GM19397 (cell line): Measurements from ENCODE around the gene PRR7.
A peak's percentile ranks its signal among the peaks of the same experiment; 100 is the strongest.

Source experiments
- ATAC-seq: cut with Tn5 transposase; IDR thresholded peaks from one replicate; pipeline ENCODE4 v1.9.1; 2021; ENCODE audit warnings: mild to moderate bottlenecking, moderate library complexity; ENCODE audit not compliant: unreplicated experiment

PRR7 gene

DNA sequence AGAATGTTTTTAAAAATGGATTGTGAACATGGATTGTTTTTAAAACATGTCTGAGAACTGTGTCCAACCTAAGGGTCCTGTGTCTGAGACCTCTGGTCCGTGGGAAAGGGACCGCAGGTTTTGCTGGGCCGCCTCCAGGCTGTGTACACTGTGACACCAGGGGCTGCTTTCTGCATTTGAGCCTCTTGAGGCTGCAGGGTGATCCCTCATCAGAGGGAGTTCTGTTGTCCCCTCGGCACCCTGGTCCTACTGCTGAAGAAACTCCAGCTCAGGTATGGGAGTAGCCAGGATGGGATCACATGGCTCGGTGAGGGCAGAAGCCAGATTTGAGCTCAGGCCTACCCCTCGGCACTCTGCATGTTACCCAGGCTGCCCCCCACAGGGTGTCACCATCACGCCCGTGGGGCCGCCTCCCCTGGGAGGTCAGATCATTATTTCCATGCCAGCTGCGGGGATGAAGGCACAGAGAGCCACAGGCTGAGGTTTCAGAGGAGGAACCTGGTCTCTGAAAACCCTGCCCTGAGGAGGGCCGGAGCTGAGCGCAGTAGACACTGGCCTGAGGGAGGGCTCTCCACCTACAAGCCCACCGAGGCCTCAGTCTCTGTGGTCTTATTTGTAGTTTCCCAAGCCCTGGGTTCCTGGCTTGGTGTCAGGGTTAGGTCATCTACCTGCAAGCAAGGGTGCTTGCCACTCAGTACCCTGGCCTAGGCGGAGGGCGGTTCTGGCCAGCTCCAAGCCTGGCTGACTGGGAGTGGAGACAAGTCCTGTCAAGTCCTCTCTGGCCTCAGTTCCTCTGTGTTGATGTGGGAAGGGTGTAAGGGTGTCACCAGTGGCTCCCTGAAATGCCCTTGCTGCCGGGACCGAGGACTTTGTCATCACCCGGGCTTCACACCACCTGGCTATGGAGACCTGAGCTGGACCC lies 2.8 kb downstream of the PRR7 start:
- no peak for ATAC-seq

DNA sequence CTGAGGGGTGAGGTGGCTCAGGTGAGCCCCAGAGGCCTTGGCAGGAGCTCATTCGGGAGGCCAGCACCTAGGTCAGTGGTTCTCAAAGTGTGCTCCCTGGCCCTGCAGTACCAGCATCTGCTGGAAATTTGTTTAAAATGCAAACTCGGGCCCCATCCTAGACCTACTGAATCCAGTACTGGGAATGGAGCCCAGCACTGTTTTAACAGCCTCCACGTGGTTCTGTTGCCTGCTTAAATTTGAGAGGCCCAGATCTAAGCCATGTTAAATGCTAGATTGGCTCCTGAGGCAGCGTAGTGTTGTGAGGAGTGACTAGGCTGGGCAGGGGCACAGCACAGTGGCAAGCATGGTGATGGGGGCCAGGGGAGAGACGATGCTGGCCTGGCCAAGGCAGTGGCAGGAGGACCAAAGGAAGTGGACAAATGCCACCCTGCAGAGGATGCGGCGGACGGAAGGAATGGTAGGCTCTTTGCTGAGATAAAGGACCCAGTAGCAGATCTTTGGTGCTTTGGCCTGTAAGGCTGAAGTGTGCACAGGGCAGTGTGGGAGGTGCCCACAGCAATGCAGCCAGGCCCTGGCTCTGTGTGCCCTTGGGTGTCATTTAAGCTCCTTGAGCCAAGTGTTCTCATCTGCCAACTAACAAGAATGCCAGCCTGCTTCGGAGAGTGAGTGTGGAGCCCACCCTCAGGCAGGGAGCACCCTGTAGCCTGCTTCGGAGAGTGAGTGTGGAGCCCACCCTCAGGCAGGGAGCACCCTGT lies 4.2 kb downstream of the PRR7 start:
- no peak for ATAC-seq

GRCh38 chr5:177452688-177453638 lies 6.3 kb downstream of the PRR7 start:
- no peak for ATAC-seq

- peak; percentile 0 for ATAC-seq
These were observed 7.3 kb downstream of the PRR7 start for GRCh38 chr5:177453852-177454396.

DNA sequence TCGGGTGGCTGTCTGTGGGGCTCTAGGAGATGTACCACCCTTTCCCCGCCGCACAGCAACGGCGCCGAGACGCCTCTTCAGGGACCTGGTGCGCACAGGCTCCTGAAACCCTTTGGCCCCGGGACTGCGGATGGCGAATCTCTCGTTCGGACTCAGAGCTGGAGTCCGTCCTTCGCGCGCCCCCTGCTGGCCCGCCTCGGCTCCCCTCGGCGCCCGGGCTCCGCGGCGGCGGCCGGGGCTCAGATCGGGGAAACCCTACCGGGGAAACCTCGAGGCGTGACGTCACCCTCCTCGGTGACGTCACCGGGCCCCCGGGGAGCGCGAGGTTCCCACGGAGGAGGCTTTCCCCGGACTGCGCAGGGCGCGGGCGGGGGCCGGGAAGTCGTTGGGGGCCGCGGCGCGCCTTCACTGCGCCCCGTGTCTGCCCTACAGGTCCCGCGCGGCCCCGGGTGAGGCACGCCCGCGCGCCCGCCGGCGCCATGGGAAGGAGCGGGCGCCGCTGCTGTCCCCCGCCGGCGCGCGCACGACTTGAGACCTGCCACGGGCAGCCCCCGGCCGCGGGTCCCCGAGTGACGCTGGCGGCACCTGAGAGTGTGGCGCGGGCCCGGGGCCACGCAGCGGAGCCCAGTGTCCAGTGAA lies 7.9 kb downstream of the PRR7 start:
- peak; percentile 58 for ATAC-seq

GRCh38 chr5:177455036-177455660 lies 8.5 kb downstream of the PRR7 start:
- peak; percentile 46 for ATAC-seq

DNA sequence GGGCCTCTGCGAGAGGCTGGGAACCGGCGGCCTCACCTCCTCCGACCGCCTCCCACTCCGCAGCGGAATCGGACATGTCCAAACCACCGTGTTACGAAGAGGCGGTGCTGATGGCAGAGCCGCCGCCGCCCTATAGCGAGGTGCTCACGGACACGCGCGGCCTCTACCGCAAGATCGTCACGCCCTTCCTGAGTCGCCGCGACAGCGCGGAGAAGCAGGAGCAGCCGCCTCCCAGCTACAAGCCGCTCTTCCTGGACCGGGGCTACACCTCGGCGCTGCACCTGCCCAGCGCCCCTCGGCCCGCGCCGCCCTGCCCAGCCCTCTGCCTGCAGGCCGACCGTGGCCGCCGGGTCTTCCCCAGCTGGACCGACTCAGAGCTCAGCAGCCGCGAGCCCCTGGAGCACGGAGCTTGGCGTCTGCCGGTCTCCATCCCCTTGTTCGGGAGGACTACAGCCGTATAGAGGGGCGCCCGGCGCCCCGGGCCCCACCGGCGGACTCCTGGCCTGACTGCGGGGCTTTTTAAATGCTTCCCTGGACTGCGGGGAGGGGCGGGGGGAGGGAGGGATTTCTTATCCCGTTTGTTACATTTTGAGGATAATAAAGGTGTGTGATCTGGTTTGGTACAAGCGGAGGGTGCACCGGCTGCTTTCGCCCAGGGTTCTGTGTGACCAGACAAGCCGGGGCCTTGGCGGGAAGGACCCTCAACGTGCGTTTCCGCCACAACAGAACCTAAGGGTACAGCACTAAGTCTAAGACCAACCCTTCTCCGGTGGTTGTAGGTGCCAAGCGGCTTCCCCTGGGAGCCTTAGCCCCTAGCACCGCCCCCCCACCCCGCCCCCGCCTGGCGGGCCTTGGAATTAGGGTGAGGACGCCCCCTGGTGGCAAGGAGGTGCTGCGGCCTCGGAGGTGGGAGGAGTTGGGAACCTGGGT lies 9.3 kb downstream of the PRR7 start:
- ATAC-seq, result peak; percentile 7

DNA sequence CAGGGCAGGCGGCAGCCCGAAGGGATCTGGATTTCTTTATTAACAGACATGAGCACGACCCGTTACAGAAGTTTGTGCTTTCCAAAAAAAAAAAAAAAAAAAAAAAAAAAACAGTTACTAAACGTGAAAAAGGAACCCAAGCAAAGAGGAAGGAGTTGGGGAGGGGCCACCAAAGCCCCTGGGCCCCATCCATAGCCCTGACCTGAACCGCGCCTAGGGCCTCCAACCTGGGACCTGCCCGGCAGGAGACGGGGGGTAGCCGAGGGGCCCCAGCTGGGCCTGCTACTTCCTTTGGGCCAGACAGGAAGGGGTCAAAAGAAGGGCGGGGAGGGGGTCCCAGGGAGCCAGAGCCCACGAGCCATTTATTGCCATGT lies 10.0 kb downstream of the PRR7 start:
- no peak for ATAC-seq

DNA sequence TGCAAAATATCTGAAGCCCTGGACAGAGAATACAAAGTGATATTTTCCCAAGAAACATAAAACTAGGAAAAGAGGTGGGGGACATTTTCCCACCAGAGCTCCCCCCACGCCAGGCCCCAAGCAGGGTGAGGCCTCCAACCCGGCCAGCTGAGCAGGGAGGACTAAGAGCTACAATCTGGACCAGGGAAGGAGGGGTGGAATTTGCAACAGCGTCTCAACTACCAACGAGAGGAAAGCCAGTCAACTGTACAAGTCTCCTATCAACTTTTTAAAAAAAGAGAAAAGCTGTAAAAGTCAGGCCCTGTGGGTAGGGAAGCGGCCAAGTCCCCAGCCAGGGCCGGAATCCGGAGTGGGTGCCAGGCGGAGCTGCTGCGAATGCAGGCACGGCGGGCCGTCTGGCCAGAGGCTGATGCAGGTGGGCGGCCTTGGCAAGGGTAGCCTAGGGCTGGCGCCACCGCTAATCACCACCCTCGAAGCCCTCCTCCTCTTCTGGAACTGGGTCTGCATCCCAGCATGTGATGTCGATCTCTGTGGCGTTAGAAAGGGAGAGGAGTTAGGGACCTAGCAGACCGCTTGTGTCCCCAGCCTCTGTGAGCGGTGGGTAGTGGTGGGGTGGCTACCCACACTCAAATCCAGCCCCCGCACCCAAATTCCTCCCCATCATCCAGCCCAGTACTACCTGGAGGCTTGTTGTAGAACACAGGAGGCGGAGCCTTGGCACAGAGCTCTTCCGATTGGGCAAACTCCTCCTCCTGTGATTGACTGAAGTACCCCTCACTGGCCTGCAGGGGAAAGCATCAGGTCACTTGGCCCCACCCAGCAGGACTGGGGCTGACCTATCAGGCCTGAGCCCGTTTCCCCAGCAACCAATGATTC lies 10.6 kb downstream of the PRR7 start:
- no peak for ATAC-seq

- ATAC-seq, result no peak
These were observed 11.5 kb downstream of the PRR7 start for GRCh38 chr5:177457852-177458681.

DNA sequence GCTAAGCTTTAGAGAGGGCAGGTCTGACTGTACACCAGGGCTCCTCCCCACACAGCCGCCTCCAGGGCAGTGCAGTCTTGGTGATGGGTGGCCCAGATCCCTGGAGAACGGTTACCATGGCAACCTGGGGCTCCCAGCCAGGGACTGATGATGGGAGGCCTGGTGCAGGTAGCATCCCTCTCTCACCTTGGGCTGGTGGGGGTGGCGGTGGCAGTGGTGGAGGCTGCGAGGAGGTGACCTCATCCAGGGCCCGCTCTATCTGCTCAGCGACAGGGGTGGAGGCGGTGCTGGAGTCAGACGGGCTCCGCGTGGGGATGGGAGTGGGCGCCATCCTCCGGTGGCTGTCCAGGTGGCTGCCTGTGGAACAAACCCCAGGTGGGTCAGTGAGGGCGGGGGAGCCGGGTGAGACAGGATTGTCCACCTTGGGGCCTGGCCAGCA lies 12.3 kb downstream of the PRR7 start:
- no peak for ATAC-seq

DNA sequence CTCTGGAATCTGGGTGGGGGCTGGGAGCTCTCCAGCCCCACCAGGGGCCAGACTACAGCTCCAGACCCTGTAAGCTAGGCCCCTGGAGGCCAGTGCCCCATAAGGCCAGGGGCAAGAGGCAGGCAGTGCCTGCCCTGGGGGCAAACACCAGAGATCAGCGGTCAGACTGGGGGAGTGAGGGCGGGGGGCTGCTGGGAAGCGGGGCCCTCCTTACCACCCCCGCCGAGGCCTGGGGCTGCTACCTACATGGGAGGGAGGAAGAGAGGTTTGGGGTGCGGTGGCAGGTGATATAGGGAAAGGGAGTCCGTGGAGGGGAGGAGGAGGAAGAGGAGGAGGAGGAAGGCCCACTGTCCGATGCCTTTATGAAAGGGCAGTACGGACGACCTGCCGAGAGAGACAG lies 12.7 kb downstream of the PRR7 start:
- no peak for ATAC-seq

GRCh38 chr5:177459819-177460628 lies 13.4 kb downstream of the PRR7 start:
- no peak for ATAC-seq

DNA sequence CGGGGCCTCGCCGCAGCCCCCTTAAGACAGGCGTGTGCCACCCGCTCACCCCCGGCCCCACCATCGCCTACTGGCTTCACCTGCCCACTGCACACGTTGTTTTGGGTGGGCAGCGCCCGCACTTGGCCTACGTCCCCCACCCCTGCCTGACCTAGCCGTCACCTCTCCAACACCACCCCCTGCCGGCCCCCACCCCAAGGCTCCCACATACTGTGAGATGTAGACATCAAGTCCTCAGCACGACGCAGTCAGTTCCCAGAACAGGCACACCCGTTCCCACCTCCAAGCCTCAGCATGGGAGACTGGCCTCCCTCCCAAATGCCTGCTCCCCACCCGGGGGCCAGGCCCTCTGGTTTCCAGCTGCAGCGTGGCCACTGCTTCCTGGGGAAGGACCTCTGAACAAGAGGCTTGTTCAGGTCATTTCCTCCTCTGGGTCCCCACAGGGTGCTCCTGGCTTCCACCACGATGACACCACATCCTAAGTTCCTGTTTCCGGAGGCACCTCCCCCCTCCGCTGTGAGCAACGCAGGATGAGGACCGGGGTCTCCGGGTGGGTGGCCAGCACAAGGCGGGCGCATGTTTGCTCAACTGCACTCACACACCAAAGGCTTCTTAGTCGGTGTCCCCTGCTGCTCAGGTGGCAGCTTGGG lies 15.5 kb downstream of the PRR7 start:
- ATAC-seq, result no peak

GRCh38 chr5:177465044-177465443 lies 18.4 kb downstream of the PRR7 start:
- no peak for ATAC-seq
